Glutamatergic neuron (in vitro differentiated cells): ENCODE measurements around the gene VPS11. TPM values are rescaled to one million over a fixed set of nuclear protein-coding genes. Genes with fewer than 3 reads are reported as not detected.

Experiments
- DNase-seq: peaks from one replicate; pipeline ENCODE4 v3.0.0; 2022
- H3K27ac Mint-ChIP-seq: one replicate; pipeline ENCODE4 v1.8.0; 2020; ENCODE audit warnings: mild to moderate bottlenecking, mixed read lengths, inconsistent platforms; ENCODE audit not compliant: unreplicated experiment
- H3K27me3 Mint-ChIP-seq: one replicate; pipeline ENCODE4 v1.8.0; 2020; ENCODE audit warnings: mild to moderate bottlenecking, moderate library complexity, mixed read lengths, inconsistent platforms; ENCODE audit not compliant: unreplicated experiment
- H3K36me3 Mint-ChIP-seq: one replicate; pipeline ENCODE4 v1.8.0; 2020; ENCODE audit warnings: mild to moderate bottlenecking, mixed read lengths, inconsistent platforms; ENCODE audit not compliant: unreplicated experiment
- H3K4me1 Mint-ChIP-seq: one replicate; pipeline ENCODE4 v1.8.0; 2020; ENCODE audit warnings: mild to moderate bottlenecking, low read depth, mixed read lengths, inconsistent platforms; ENCODE audit not compliant: unreplicated experiment
- H3K4me3 Mint-ChIP-seq: one replicate; pipeline ENCODE4 v1.8.0; 2020; ENCODE audit warnings: mild to moderate bottlenecking, mixed read lengths, inconsistent platforms; ENCODE audit not compliant: unreplicated experiment
- H3K9me3 Mint-ChIP-seq: one replicate; pipeline ENCODE4 v1.8.0; 2020; ENCODE audit warnings: mild to moderate bottlenecking, moderate library complexity, mixed read lengths, inconsistent platforms; ENCODE audit not compliant: unreplicated experiment
- CTCF ChIP-seq: fragments of 200-600 bp; sonication (generic); IDR thresholded peaks from one replicate; pipeline ENCODE4 v1.5.0; 2021; ENCODE audit not compliant: partially characterized antibody, unreplicated experiment
- total RNA-seq: library from RNA; stranded (reverse); fragmentation: NEBNext Ultra II Directional; extraction: Animal tissue kit (Norgen Biotek cat#: 25700); gene quantifications from one replicate; pipeline ENCODE4 v1.2.1, GENCODE V29; 2021; ENCODE audit not compliant: unreplicated experiment

VPS11 gene
- total RNA-seq, 1 donor from 2014 or later, result 32.7 TPM

GRCh38 chr11:119077839-119078238 lies 10.2 kb downstream of the VPS11 start:
- peaks cover 5% of the 10 kb centered on the region for H3K9me3 Mint-ChIP-seq
- no peak for TF ChIP-seq CTCF
- H3K27ac Mint-ChIP-seq, result no peak overlapping the region
- no peak for DNase-seq
- H3K27me3 Mint-ChIP-seq, result peaks cover 6% of the 10 kb centered on the region
- no peaks in the 10 kb centered on the region for H3K4me1 Mint-ChIP-seq
- H3K36me3 Mint-ChIP-seq, result no peaks in the 10 kb centered on the region
- H3K4me3 Mint-ChIP-seq, result no peak overlapping the region

DNA sequence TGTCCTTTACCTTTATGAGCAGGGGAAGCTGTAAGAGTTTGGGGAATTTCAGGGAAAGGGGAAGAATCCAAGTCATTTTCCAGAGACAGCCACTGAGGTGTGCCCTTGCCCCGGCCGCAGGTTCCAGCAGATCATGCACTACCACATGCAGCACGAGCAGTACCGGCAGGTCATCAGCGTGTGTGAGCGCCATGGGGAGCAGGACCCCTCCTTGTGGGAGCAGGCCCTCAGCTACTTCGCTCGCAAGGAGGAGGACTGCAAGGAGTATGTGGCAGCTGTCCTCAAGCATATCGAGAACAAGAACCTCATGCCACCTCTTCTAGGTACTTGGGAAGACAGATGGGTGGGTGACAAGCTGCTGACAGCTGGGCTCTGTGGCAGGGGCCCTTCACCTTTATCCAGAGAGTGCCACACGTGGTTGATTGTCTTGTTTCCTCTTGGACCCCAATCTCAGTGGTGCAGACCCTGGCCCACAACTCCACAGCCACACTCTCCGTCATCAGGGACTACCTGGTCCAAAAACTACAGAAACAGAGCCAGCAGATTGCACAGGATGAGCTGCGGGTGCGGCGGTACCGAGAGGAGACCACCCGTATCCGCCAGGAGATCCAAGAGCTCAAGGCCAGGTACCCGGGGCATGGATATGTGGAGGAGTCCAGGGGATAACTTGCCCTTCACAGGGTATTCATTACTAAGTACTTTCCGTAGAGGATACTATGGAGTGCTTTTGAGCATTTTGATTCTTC lies 11.2 kb downstream of the VPS11 start:
- Mint-ChIP-seq H3K27ac (no peak overlapping the region), H3K27me3 (peaks cover 6% of the 10 kb centered on the region), H3K9me3 (peaks cover 5% of the 10 kb centered on the region), H3K36me3 (no peaks in the 10 kb centered on the region), H3K4me1 (no peaks in the 10 kb centered on the region), H3K4me3 (no peak overlapping the region)
- no peak for TF ChIP-seq CTCF
- DNase-seq, result no peak

DNA sequence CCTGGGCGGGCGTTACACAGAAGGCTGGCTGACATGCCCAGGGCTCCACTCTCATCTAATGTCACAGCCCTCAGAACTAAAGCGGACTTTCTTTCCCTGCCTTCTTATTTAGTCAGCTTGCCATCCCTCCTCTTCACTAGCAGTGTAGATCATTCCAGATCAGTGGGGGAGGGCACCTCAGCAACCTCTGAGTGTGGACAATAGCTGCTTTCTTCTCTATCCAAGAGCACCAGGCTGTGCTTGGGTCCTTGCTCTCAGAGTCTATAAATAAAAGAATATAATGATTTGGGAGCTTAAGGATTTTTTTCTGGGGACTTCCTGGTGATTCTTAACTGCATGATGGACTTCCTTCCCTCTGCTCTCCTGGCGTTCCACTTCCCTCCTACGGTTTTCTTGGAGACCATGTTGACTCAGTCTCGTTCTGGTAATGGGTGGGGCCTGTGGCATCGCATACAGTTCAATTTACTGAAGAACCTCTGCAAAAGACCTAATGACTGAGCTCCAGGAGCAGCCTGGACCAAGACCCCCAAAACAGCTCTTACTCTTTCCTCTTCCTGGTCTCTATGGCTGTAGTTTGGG lies 14.2 kb downstream of the VPS11 start:
- Mint-ChIP-seq H3K4me3 (no peak overlapping the region), H3K36me3 (no peaks in the 10 kb centered on the region), H3K4me1 (no peaks in the 10 kb centered on the region), H3K9me3 (peaks cover 7% of the 10 kb centered on the region), H3K27ac (no peak overlapping the region), H3K27me3 (peaks cover 8% of the 10 kb centered on the region)
- DNase-seq, result no peak
- no peak for TF ChIP-seq CTCF

DNA sequence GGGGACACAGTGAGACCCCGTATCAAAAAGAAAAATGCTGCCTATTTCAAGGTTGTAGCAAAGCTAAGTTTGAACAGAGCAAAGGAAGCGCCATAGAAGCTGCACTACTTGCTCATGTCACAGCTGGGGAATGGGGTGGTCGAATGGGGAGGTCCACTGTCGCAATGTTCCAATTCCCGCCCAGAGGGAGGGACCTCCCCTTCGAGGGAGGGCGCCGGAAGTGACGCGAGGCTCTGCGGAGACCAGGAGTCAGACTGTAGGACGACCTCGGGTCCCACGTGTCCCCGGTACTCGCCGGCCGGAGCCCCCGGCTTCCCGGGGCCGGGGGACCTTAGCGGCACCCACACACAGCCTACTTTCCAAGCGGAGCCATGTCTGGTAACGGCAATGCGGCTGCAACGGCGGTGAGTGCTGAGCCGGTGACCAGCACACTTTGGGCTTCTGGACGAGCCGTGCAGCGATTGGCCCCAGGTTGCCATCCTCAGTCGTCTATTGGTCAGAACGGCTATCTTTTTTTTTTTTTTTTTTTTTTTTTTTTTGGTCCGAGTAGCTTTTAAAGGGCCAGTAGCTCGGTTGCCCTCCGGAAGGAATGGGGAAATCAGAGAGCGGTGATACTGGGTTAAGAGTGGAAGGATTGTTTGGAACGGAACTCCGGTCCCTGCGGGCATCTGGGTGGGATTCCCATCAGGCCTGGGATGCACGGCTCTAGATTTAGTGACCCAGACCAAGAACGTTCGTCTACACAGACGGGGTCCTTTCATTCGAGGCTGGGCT lies 17.2 kb downstream of the VPS11 start, which contains the start of gene HMBS:
Gene HMBS, plus strand, starts transcription at position 219 of the 774 bp plus-strand sequence. Its CDS starts 153 bp downstream, at position 372.
- H3K9me3 Mint-ChIP-seq, result peaks cover 7% of the 10 kb centered on the region
- no peaks in the 10 kb centered on the region for H3K4me1 Mint-ChIP-seq
- H3K27ac Mint-ChIP-seq, result peak within 1 kb of the TSS; percentile 90
- peak within 1 kb of the TSS; percentile 98 for H3K4me3 Mint-ChIP-seq
- H3K27me3 Mint-ChIP-seq, result peaks cover 4% of the 10 kb centered on the region
- TF ChIP-seq CTCF, result no peak
- no peaks in the 10 kb centered on the region for H3K36me3 Mint-ChIP-seq
- peak; percentile 88 for DNase-seq
